Tibial nerve (tissue), 4 donors: Measurements from ENCODE around the gene PREX1. TPM values are rescaled to one million over a fixed set of nuclear protein-coding genes. Genes with fewer than 3 reads are reported as not detected.
A peak's percentile ranks its signal among the peaks of the same experiment; 100 is the strongest.

Experiments used
- DNase-seq, 2 donors: peaks; one replicate each; pipeline ENCODE4 v3.0.0-alpha.2; 2019; ENCODE audit warnings: low spot score in 2 of 2
- H3K27ac ChIP-seq, 4 donors: fragments of 200-600 bp; sonication (generic) in 3 of 4; one replicate each; pipeline ENCODE4 v1.5.1; 2017 to 2019; ENCODE audit warnings: mild to moderate bottlenecking in 1 of 4
- H3K27me3 ChIP-seq, 2 donors: fragments of 200-600 bp; sonication (generic) in 1 of 2; one replicate each; pipeline versions ENCODE4 v1.5.1 to v1.6.0; 2017 to 2019
- H3K36me3 ChIP-seq, 3 donors: fragments of 200-600 bp; sonication (generic); one replicate each; pipeline ENCODE4 v1.5.1; 2018 to 2019
- H3K4me1 ChIP-seq, 4 donors: fragments of 200-600 bp; sonication (generic) in 3 of 4; one replicate each; pipeline ENCODE4 v1.5.1; 2017 to 2019
- H3K4me3 ChIP-seq, 4 donors: fragments of 200-600 bp; sonication (generic) in 3 of 4; one replicate each; pipeline ENCODE4 v1.5.1; 2017 to 2019; ENCODE audit warnings: mild to moderate bottlenecking in 1 of 4, moderate library complexity in 1 of 4
- H3K9me3 ChIP-seq, 4 donors: fragments of 200-600 bp; sonication (generic) in 3 of 4; one replicate each; pipeline ENCODE4 v1.5.1; 2017 to 2019
- CTCF ChIP-seq, 5 experiments: fragments of 200-600 bp in 3 of 5; fragments of 450-650 bp in 2 of 5; sonication (generic) in 3 of 5; IDR thresholded peaks; one replicate each; pipeline ENCODE4 v1.5.1; 2016 to 2019; ENCODE audit warnings: antibody characterized with exemption in 5 of 5, mild to moderate bottlenecking in 3 of 5, moderate library complexity in 2 of 5
- EP300 ChIP-seq, 2 donors: sonication (generic); formaldehyde crosslinking; IDR thresholded peaks; one replicate each; pipeline ENCODE4 v1.6.1; 2017; ENCODE audit warnings: antibody characterized with exemption in 2 of 2, mild to moderate bottlenecking in 1 of 2
- POLR2A ChIP-seq, 2 donors: fragments of 450-650 bp; IDR thresholded peaks; one replicate each; pipeline ENCODE4 v1.6.1; 2017; ENCODE audit warnings: antibody characterized with exemption in 2 of 2, mild to moderate bottlenecking in 2 of 2, moderate library complexity in 2 of 2
- WGBS, 2 donors: methylation state at CpG; one replicate each; pipeline ENCODE4 v1.1.5; 2018; 5-methylcytosine and 5-hydroxymethylcytosine counted together
- total RNA-seq, 4 donors: library from RNA; depleted of rRNA; stranded (reverse); fragments of >200 nt; gene quantifications; one replicate each; pipeline ENCODE4 v1.1.0, GENCODE V29; 2016

The PREX1 gene
- total RNA-seq, 4 donors from 2014 or later = 30.1 to 50.7 (median 32.5) TPM

- no peak for DNase-seq
- WGBS, 2 donors = 63 to 68% methylated on average over 6 of the region's 6 CpGs
Observed at GRCh38 chr20:48717680-48718223, 110.0 kb downstream of the PREX1 start.

GRCh38 chr20:48717095-48717672, 110.6 kb downstream of the PREX1 start:
- DNase-seq = no peak
- H3K4me3 ChIP-seq = no peak overlapping the region
- no peak for TF ChIP-seq EP300 (IDR thresholded peaks at IDR 0.05)
- TF ChIP-seq POLR2A (IDR thresholded peaks at IDR 0.05) = no peak
- no peak for TF ChIP-seq CTCF (IDR thresholded peaks at IDR 0.05)
- H3K36me3 ChIP-seq = peaks cover 0 to 9% (median 0%) of the 10 kb centered on the region in 3 donors
- peaks cover 0 to 51% (median 21%) of the 10 kb centered on the region in 4 donors for H3K4me1 ChIP-seq
- no peaks in the 10 kb centered on the region for H3K27me3 ChIP-seq
- peak overlapping the region in 2 of 4 donors; percentile 56 to 68 for H3K27ac ChIP-seq
- H3K9me3 ChIP-seq = peaks cover 0 to 8% (median 0%) of the 10 kb centered on the region in 4 donors
- 67 to 72% methylated on average over 2 of the region's 2 CpGs for WGBS, 2 donors

More at GRCh38 chr20:48717680-48718223, 110.0 kb downstream of the PREX1 start:
- peaks cover 0 to 8% (median 0%) of the 10 kb centered on the region in 4 donors for H3K9me3 ChIP-seq
- no peak for TF ChIP-seq CTCF (IDR thresholded peaks at IDR 0.05)
- no peak for TF ChIP-seq POLR2A (IDR thresholded peaks at IDR 0.05)
- no peak for TF ChIP-seq EP300 (IDR thresholded peaks at IDR 0.05)
- H3K27ac ChIP-seq = no peak overlapping the region
- no peak overlapping the region for H3K4me3 ChIP-seq
- no peaks in the 10 kb centered on the region for H3K27me3 ChIP-seq
- H3K36me3 ChIP-seq = peaks cover 0 to 9% (median 0%) of the 10 kb centered on the region in 3 donors
- peaks cover 0 to 57% (median 26%) of the 10 kb centered on the region in 4 donors for H3K4me1 ChIP-seq

DNA sequence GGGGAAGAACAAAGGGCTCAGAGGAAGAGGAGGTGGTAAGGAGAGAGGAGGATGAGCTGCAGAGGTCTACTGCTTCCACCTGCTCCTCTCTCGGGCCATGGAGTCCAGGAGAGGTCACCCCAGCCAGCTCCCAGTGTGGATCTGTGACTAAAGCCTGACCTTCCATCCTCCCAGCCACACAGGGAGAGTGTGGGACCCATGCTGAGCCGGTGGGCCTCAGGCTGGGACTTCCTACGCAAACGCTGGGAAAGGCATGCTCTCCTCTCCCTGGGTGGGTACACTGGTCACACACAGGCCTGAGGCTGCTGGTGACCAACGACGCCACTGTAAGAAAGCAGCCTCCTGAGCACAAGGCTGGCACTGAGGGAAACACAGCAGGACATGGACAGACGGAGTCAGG, 111.3 kb downstream of the PREX1 start:
- peaks cover 0 to 9% (median 0%) of the 10 kb centered on the region in 3 donors for H3K36me3 ChIP-seq
- no peak overlapping the region for H3K4me3 ChIP-seq
- peak overlapping the region in 2 of 4 donors; percentile 56 to 68 for H3K27ac ChIP-seq
- H3K27me3 ChIP-seq = no peaks in the 10 kb centered on the region
- TF ChIP-seq CTCF (IDR thresholded peaks at IDR 0.05) = no peak
- no peak for TF ChIP-seq EP300 (IDR thresholded peaks at IDR 0.05)
- no peak for TF ChIP-seq POLR2A (IDR thresholded peaks at IDR 0.05)
- DNase-seq = no peak
- WGBS, 2 donors = 59 to 61% methylated on average over 7 of the region's 7 CpGs
- H3K4me1 ChIP-seq = peaks cover 0 to 45% (median 20%) of the 10 kb centered on the region in 4 donors
- peaks cover 0 to 8% (median 0%) of the 10 kb centered on the region in 4 donors for H3K9me3 ChIP-seq

DNA sequence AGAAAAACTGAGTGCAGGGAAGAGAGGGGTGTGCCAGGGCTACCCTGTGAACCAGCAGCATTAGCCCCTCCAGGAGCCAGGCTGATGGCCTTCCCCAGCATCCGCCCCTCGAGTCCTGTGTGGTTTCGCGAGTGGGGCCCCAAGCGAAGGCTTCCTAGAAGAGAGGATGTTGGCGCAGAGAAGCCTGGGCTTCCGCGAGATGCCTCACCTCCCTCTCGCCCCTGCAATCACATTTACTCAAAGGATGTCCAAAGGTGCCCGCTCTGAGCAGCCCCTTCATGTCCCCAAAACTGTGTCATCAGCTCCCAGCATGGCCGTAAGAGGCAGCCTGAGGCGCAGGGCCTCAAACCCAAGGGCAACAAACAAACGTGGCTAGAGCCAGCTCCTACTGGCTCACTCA, 111.7 kb downstream of the PREX1 start:
- Histone ChIP-seq H3K9me3 (peaks cover 0 to 8% (median 0%) of the 10 kb centered on the region in 4 donors), H3K36me3 (peaks cover 0 to 9% (median 0%) of the 10 kb centered on the region in 3 donors), H3K27me3 (no peaks in the 10 kb centered on the region), H3K4me1 (peaks cover 0 to 40% (median 20%) of the 10 kb centered on the region in 4 donors), H3K27ac (peak overlapping the region in 2 of 4 donors; percentile 56 to 68), H3K4me3 (no peak overlapping the region)
- WGBS, 2 donors = 76 to 83% methylated on average over 7 to 13 of the region's 13 CpGs
- no peak for DNase-seq
- TF ChIP-seq CTCF (IDR thresholded peaks at IDR 0.05) (no peak), EP300 (IDR thresholded peaks at IDR 0.05) (no peak), POLR2A (IDR thresholded peaks at IDR 0.05) (no peak)

- TF ChIP-seq POLR2A (IDR thresholded peaks at IDR 0.05) = no peak
- TF ChIP-seq CTCF (IDR thresholded peaks at IDR 0.05) = no peak
- no peak for TF ChIP-seq EP300 (IDR thresholded peaks at IDR 0.05)
- Histone ChIP-seq H3K9me3 (peaks cover 0 to 7% (median 0%) of the 10 kb centered on the region in 4 donors), H3K27me3 (no peaks in the 10 kb centered on the region), H3K4me1 (peaks cover 0 to 44% (median 20%) of the 10 kb centered on the region in 4 donors), H3K4me3 (no peak overlapping the region), H3K36me3 (peaks cover 0 to 7% (median 0%) of the 10 kb centered on the region in 3 donors), H3K27ac (no peak overlapping the region)
- 94 to 95% methylated on average over 4 of the region's 4 CpGs for WGBS, 2 donors
- no peak for DNase-seq
Observed at GRCh38 chr20:48714764-48715163, 113.0 kb downstream of the PREX1 start.
